Middle frontal gyrus (tissue), 1 donor: ENCODE measurements around the gene YWHAQ.
A peak's percentile ranks its signal among the peaks of the same experiment; 100 is the strongest.
"Not testable (repeated sequence)": the region's sequence is repeated elsewhere in the genome, so short reads cannot be mapped to it uniquely, and the experiment has no call there.

ENCODE experiments used
- DNase-seq: peaks from one replicate; pipeline ENCODE4 v3.0.0-alpha.2; 2015; ENCODE audit warnings: low spot score; ENCODE audit errors: extremely low spot score

YWHAQ gene

DNA sequence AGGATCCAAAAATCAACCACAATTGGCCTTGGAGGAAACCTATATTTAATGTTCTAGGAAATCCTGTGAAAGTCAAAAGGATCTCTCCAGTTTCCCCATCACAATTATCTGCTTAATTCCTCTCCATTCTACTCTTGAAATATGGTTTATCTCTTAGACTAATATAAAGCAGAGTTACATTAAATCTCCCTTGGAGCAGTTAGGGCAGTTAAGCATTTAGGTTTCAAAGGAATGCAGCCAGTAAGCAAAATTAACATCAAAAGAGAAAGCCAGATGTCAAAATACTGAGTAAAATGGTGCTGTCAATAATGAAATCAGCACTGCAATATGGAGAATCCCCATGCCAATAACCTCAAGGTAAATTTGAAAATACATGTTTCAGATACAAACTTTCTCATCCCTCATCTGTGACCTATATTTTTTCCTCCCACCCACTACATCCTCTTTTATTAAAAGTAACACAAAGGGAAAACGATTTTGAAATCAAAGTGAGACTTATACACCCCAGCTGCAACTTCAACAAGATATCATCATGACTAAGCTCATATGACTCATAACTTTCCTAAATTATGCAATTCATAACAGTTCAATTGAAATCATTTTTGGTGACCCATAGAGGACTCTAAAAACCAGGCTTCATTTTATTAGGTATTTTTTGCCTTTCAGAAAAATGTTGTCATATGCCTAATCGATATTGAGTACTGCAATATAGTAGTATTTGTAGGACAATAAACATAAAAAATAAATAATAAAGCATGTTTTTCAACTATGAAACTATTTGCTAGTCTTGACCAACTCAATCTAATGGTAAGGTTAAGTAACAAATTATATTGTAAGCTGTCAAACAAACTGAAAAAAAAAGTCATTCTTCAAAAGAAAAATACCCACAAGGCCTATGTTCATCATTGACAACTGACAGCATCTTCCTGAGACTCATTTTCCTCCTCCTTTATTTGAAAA lies 78.3 kb downstream of the YWHAQ start:
- no peak for DNase-seq

DNA sequence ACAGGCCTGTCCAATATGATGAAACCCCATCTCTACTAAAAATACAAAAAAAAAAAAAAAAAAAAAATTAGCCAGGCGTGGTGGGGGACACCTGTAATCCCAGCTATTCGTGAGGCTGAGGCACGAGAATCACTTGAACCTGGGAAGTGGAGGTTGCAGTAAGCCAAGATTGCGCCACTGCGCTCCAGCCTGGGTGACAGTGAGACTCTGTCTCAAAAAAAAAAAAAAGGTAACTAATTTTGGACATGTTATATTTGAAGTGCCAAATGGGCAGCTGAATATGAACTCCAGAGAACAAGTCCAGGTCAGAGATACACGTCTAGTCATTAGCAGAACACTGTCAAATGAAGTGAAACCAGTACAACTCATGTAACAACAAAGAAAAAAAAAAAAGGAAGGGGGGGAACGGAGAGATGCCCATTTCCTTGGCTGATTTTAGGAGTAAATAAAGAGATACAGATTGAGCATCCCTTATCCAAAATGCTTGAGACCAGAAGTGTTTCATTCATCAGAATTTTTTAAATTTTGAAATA lies 79.9 kb downstream of the YWHAQ start:
- DNase-seq = not testable (repeated sequence)

DNA sequence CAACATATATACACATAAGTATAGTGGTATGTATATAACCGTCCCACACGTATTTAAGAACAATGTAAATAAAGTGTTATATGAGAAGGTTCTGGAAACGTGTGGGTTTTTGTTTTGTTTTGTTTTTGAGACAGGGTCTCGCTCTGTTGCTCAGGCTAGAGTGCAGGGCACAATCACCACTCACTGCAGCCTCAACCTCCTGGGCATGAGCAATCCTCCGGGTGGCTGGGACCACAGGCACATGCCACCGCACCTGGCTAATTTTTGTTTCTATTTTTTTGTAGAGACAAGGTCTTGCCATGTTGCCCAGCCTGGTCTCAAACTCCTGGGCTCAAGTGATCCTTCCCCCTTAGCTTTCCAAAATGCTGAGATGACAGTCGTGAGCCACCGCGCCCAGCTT lies 81.4 kb downstream of the YWHAQ start:
- DNase-seq = no peak

DNA sequence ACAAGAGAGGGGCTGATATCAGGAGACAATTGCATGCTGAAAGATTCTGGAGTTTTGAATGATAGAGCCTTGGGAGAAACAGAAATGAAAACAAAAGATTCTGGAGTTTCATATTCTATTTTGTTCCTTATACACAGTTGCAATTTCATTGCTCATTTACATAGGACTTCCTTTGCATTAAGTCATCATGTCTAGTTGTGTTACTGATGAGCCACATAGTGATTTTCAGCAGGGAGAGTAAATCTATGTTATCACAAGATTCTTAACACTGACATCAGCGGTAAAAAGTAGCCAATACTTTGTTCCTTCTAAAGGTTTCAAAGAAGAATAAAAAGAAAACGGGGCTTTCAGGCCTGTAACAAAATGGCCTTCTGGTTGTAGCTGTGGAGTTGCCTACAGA lies 82.3 kb downstream of the YWHAQ start:
- no peak for DNase-seq

DNA sequence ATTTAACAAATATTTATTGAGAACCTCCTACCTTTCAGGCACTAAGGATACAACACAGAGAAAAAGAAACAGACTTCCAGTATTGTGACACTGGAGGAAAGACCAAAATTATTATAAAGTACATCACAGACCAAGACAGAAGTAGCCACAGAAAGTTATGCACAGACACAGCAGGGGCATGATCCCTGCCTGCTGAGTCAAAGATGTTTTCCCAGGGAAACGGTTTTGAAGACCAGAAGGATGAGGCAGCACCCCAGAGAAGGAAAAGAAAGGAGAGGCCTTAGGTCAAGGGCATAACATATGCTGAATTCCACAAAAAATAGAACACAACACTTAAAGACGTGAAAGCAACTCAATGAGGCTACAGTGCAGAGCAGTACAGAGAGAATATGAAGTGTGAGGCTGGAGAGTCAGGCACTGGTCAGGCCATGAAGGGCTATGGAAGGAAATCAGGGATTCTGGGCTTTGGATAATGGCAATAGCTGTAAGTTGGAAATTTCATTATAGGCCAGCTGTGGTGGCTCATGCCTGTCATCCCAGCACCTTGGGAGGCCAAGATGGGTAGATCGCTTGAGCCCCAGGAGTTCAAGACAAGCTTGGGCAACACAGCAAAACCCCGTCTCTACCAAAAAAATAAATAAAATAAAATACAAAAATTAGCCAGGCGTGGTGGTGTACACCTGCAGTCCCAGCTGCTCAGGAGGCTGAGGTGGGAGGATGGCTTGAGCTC lies 83.4 kb downstream of the YWHAQ start:
- DNase-seq = no peak

DNA sequence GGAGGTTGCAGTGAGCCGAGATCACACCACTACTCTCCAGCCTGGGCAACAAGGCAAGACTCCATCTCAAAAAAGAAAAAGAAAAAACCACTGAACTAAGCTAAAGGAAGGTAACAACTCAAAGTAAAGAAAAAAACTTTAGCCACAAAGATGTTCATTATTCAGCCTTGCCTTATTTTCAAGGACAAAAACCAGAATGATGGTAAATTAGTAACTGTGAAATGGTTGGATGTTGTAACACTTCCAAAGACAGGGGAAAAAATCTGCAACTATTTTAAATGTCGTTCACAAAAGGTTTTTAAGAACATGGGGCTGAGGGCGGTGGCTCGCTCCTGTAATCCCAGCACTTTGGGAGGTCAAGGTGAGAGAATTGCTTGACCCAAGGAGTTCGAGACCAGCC lies 85.3 kb downstream of the YWHAQ start:
- no peak for DNase-seq

DNA sequence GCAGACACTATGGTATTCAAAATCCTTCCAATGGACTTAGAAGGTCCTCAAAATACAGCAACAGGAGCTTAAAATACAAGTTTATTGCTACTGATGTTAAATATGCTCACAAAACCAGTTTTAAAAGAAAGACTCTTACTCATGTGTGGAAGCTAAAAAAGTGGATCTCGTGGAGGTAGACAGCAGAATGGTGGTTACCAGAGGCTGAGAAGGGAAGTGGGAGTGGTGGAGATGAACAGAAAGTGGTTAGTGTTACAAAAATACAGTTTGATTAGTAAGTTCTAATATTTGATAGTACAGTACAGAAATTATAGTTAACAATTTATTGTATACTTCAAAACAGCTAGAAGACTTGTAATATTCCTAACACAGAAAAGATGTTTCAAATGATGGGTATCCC lies 87.2 kb downstream of the YWHAQ start:
- DNase-seq = no peak

DNA sequence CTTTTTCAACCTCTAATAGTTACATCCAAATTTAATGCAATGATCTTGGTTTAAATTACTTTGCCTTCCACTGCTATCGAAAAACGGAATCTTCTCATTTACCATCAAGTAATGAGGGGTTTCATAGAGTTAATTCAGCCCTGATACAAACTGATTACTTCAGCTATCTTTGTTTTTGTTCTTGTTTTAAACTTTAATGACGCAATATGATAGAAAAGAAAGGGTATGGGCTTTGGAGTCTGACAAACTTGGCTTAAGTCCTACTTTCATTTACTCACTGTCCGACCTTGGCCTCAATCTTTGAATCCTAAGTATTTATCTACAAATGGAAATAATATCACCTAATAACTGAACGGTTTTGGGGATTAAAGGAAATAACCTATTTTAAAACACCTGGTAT lies 91.3 kb downstream of the YWHAQ start:
- DNase-seq = no peak

DNA sequence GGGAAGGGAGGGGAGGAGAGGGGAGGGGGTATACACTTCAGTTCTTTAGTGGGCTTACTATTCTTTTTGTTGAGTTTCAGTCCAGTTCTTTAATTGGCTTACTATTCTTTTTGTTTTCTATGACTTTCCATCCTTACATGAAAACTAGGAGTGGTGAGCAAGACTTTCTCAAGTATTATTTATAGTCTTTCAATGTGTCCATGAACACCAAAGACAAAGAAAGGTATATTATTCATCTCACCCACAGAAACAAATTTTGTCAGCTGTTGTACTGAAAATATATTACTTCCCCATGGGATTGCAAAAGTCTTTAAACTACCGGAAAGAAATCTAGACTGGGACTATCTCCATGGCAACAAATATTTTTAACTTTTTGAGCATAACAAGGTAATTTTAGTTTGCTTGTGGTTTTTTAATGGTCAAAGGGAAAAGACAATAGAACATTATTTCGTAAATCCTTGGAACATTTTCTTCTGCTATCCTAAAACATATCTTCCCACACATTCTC lies 92.7 kb downstream of the YWHAQ start:
- peak; percentile 57 for DNase-seq

DNA sequence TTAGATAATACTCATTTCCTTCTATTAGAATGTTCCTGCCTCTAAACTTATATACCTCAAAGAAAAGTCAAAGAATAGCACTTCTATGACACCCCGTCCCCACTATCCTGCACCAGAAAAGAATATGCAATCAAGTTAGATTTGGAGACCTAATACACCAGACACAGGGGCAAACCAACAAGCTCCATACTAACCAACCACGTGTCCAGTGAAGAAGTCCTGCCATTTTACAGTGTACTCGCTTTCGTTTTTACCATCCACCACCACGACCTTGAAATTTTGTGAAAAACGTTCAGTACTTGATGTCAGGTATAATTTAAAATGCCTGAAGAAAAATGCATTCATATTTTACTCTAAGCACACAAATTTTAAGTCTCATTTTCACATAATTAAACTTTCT lies 94.3 kb downstream of the YWHAQ start:
- DNase-seq = no peak

DNA sequence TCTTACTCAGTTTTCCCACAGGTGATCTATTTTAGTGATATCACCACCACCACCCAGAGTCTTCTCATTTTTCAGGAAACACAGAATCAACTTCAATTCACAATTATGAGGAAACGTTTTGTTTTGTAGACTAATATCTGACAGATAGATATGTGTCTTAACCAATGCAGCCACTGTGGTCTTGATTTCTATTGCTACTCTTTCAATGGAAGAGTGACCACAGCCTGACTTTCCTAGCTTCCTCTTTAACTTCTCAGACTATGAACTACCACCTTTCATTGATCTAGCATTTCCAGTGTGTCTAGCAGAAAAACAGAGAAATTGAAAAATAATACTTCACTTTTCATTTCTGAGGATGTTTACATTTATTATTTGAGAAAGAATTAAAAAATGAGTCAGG lies 95.6 kb downstream of the YWHAQ start:
- DNase-seq = no peak
